GM18519 (cell line): ENCODE measurements around the gene C10orf71.

Source experiments
- ATAC-seq: cut with Tn5 transposase; IDR thresholded peaks from one replicate; pipeline ENCODE4 v1.9.1; 2021; ENCODE audit warnings: mild to moderate bottlenecking, moderate library complexity; ENCODE audit not compliant: unreplicated experiment, low FRiP score

C10orf71 gene

DNA sequence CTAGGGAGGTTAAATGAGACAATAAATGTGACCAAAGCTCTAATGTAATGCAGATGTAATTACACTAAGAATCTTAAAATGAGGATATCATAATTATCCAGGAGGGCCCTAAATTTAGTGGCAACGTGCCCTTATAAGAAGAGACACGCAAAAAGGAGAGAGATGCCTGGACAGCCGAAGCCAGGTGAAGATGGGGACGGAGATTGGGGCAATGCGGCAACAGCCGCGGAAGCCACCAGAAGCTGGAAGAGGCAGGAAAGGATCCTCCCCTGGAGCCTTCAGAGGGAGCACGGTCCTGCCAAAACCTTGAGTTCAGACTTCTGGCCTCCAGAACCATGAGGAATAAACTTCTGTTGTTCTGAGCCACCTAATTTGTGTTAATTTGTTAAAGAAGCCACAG, 25.3 kb upstream of the C10orf71 start:
- no peak for ATAC-seq

DNA sequence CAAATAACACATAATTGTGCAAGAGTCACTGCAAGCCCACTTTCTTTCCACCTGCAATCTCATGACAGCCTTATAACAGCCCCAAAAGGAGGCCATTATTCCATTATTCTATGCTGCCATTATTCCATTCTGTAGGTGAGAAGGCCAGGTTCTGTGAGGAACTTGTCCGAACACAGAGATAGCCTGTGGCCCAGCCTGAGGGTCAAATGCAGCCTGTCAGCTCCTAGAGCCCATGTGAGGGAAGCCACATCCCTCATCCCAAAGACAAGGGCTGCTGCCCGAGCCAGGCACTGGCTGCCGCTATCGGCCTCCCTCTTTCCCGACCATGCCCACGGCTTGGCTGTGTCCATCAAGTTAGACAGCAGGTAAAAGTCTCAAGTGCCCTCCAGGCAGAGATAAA, 24.1 kb upstream of the C10orf71 start:
- ATAC-seq: no peak

DNA sequence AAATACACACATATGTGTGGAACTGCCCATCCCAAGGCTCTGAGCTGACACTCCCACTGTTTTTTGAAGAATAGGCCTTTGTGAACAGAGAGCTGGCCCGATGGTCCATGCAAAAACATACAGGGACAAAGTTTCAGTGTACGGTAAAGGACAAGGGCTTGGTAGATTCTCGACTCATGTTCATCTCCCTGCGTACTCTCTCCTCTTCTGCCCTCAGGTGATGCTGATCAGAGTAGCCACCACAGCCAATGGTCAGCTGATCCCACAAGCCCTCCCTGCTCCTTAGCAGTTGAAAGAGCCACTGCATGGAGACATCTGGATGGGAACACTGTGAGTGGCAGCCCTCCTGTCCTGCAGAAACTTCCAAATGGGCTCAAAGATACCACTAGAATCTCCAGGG, 23.1 kb upstream of the C10orf71 start:
- ATAC-seq: no peak

DNA sequence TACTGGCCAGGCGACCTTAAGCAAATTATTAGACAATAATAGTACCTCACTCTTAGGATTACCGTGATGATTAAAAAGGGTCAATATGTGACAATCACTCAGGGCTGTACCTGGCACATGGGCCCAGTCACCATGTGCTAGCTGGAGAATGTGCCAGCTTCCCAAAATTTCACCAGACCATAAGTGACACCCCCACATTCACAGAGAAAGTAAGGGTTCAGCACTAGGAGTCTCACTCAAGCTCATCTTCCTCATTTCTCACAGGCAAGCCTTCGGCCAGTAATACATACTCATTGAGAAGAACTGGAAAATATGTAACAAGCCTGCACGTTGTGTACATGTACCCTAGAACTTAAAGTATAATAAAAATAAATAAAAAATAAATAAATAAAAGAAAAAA, 22.4 kb upstream of the C10orf71 start:
- no peak for ATAC-seq

DNA sequence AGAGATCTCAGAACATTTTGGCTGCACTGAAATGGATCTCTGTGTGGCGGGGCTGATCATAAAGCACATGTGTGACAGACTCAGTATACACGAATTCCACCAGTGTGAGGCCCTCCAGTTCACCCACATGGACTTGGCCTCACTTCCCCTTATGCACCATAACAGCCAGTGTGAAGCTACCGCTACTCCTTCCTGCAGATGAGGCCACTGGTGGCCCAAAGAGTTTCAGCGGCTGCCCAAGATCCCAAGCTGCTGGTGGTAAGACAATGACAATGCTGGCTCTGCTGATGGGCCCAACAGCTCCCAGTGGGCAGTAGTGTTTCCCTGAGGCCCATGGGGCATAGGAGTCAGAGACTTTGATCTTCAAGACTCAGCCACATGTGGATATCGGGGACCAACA, 21.0 kb upstream of the C10orf71 start:
- ATAC-seq: no peak

DNA sequence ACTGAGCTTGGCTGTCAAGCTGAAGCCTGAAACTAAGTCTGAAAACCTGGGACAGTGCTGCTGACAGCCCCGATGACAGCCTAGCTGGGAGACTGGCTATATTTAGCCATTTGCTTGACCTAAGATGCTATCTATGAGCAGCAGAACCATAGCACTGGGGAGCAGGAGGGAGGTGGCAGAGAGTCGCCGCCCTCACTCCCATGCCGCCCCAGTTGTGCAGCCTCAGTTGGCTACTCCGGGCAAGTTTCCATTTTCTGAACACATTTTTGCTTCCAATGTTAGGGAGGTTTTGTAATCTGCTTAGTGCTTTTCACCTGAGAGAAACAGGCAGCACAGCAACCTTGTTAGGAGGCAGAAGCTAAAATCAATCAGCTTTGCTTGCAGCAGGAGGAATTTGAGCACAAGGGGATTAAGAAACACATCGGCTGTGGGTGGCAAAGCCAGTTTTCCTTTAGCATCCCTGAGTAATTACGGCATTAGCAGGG, 20.4 kb upstream of the C10orf71 start:
- no peak for ATAC-seq

DNA sequence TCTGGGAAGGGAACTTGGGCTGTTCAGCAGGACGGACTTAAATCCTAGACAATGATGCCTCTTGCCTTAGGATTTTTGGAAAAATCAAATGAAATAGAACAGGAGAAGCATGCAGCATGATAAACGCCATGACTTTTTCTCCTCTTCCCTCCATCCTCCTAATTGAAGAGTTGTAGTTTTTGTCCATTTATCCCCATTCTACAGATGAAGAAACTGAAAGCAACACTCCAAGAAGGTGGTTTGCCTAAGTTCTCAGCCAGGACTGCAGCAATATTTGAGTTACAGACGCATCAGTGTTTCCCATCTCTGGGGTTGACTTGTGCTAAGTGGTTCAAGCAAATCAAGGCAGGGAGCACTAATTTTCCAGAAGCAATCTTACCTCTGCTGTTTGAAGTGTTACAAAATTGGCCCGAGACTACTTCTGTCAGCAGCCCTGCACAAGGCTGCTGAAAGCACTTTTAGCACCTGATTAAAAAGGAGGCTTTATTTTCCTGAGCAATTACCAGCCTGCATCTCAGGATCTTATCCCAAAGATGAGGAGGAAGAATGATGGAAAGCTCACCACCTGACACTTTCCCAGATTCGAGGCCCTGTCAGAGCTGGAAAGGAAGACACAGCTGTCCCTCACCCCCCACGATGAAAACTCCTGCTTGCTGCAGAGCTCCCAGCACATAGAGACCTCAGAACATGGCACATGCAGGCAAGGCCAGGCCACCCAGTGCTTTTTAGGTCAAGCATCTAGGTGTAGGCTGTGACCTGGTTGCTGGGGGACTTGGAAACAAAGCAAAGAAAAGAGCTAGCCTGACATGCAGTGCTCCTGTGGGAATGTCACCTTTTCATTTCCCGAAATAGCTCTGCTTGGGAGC, 19.7 kb upstream of the C10orf71 start:
- ATAC-seq: no peak

DNA sequence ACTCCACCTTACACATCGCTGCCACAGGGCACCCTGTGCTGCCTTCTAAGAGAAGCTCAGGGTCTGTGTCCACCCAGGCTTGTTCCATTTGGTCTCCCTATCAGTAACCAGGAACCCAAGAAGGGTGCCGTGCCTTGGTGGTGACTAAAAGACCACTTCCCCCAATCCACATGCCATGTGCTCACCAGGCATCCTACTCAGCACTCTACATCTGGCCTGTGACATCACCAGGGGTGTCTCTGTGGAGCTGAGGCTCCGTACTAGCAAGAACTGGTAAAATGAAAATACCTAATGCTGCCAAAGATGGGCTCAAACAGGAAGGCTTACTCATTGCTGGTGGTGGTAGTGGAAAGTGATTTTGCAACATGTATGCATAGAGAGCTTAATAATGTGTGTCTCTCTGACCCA, 19.0 kb upstream of the C10orf71 start:
- no peak for ATAC-seq

DNA sequence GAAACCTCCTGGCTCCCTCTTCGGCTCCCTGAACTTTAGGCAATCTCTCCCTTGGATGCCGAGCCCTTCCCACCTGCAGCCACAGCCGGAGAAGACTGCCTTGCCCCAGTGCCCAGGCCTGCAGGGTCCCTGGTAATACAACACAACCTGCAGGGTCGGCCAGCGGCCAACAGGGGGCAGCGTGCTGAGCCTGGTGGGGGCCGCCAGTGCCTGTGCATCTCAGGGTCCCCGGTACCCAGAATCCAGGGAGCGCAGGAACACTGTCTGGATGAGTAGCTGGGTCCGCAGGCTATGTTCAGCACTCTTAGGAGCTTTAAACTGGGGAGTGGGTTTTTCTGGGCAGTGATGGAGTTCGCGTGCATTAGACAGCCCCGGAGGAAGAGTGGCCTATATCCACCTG, 17.5 kb upstream of the C10orf71 start:
- no peak for ATAC-seq

DNA sequence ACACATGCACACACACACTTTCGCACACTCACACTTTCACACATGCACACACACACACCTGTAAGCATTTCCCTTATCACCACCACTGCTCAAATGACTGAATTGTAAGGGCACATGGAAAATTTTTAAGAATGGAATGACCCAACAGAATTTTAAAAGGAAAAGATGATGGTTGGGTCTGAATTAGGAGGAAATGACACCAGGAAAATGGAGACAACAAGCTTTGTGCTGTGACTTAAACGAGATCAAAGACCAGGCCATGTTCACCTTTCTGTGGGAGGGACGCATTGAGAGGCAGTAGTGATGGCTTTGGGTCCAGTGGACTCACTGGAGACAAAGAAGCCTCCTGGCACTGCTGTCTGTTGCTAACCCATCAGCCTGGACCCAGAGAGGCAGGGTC, 16.7 kb upstream of the C10orf71 start:
- no peak for ATAC-seq

DNA sequence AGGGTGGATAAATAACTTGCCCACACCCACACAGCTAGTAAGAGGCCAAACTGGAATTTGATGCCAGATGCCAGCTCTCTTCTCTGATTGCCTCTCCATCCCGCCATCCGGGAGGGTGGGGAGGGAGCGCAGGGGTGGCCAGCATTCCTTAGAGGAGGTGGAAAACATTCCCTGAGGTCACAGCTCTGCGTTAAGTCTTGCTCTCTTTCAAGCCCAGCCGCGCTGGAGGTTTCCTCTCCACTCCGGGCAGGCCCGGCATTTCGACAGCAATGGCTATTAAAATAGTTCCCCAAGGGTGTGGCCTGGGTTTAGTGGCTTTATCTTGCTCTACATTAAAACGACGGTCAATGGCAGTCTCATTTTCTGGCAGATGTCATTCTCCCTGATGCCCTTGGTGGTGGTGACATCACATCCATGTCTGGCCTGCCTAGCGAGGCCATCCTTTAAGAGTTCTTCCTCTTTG, 16.1 kb upstream of the C10orf71 start:
- ATAC-seq: no peak

DNA sequence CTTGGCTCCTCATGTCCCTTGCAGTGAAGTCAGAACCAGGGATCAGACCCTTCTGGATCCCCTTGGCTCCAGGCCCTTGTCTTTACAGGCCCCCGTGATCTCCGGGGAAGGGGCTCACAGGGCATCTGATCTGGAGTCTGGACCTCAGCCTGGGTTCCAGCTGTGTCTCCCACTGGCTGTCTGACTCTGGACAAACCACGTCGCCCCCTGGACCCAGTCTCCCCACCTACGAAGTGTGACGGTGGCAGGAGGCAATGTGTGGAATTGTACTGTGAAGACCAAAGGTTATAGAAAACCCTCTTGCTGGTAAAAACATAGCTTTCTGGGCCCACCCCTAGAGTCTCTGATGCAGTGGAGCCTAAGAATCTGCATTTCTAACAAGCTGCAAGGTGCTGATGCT, 15.5 kb upstream of the C10orf71 start:
- no peak for ATAC-seq

DNA sequence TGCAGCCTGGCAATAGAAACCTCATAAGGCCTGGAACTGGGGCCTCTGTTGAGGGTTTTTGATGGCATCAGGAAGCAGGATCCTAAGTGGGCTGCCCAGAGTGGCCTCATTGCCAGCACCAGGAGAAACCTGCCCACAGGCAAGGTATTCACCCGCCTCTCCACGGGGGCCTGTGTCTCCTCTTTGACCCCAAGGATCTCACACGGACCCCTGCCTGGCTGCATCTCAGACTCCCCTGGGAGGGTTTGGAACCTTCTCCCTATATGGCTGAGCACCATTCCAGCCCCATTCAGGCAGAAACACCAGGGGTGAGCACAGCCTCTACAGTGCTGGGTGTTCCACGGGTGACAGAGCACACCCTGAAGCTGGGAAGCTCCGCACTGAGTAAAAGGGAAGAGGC, 14.6 kb upstream of the C10orf71 start:
- ATAC-seq: no peak

DNA sequence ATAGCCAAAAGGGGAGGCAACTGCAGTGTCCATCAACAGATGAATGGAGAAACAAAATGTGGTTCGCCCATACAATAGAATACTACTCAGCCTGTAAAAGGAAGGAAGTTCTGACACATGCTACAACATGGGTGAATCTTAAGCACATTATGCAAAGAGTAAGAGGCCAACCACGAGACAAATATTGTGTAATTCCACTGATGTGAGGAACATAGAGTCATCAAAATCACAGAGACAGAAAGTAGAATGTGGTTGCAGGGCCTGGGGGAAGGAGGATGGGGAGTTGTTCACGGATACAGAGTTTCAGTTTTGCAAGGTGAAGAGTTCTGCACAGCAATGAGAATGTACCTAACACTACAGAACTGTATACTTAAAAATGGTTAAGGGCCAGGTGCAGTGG, 13.7 kb upstream of the C10orf71 start:
- ATAC-seq: no peak

DNA sequence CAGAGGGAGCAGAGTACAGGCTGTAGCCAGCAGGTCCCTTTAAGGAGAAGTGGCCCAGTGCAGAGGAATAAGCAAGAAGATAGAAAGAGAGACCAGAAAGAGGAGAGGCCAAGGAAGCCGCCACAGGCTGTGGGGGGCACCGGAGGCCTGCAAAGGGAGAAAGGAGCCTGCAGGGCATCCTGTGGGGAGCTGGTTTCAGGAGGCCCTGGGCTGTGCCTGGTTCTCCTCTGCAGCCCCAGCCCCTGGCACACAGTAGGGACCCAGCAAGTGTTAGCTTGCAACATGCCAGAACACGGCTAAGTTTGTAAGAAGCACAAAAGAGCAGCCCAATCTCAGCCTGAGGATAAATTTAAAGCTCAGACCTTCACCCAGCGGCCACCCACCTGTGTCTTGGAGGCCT, 12.3 kb upstream of the C10orf71 start:
- no peak for ATAC-seq

DNA sequence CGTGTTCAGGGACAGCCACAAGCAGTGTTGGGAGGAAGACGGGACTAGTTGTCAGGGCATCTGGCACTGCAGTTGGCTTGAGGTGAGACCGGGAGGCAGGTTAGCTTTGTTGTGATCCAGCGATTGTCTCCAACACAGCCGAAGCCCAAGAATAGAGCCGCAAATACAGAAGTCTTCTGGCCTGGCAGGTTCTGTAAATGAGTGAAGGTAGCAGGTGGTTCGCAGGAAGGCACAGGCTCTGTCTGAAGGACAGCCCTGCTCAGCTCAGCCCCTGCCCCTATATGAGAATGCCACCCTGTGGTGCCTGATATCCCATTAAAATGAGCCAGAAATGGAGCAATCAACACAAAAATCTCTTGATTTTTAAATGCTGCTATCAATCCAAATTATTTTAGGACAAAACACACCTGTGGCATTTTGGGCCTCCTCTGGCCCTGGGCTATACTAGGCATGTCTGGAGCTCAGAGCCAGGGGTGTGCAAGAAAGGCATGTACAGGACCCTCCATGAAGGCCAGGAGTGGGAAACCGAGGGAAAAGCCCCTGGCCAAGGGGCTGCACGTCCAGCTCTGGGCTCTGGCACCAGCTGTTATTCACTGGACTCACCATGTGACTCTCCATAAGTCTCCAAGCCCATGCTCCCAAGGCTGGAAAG, 11.2 kb upstream of the C10orf71 start:
- ATAC-seq: no peak

DNA sequence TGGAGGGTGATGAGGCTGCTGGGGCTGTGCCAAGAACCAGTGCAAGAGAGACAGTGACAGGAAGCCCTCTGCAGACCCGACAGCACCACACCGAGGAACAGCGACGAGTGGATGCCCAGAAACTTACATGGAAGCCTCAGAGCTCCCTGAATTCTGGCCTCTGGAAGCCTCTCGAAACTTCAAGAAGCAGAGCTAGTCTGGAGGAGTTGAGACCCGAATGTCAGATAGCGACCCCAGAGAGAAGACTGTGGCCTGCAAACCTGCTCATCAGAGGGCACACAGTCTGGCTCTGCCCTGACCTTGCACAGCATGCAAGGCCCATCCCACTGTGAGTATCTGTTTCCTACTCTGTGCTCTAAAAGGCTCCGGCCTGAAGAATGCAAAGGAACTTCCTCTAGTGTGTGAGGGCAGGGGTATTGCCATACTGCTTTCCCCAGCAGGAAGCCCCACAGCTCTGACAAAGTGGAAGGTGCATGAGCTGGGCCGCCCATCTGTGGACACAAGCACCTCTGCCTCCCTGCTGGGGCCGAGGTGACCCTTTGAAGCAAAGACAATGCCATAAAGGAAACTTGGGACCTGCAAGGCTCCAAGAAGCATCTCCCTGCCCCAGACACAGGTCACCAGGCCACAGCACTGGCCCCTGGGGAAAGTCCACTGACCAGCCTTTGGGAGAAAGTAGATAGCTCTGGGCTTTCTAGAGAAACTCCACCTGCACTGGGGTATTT, 10.5 kb upstream of the C10orf71 start:
- no peak for ATAC-seq

DNA sequence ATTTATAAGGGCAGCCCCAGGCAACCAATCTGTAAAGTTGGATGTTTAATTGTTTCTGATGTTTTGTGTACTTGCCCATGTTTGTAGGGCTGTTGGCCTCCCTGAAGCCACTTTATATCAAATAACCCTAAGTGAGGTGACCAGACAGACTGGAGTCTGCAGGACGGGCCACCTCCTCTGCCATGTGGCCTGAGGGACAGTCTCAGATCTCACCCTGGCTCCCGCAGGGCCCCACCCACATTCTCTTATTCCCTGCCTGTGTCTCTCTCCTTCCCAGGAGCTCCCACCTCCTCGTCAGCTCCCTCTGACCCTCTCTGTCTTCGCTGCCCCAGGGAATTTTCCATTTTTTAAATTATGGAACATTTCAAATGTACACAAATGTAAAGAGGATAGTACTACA, 9.5 kb upstream of the C10orf71 start:
- ATAC-seq: no peak

DNA sequence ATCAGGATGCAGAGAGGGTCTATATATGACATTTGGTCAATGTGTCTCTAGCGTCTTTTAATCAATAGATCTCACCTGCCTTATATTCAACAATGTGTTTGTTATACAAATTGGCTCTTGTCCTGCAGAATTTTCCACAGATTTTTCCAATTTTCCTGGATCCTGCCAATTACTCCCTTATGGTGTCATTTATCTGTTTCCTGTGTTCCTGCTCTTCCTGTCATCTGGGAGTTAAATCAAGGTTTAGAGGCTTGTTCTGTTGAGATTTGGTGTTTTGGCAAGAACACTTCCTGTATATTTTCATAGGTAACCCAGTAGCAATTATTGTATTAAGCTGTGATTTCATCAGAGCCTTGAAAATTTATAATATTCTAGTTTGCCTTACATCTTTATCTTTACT, 8.8 kb upstream of the C10orf71 start:
- no peak for ATAC-seq

DNA sequence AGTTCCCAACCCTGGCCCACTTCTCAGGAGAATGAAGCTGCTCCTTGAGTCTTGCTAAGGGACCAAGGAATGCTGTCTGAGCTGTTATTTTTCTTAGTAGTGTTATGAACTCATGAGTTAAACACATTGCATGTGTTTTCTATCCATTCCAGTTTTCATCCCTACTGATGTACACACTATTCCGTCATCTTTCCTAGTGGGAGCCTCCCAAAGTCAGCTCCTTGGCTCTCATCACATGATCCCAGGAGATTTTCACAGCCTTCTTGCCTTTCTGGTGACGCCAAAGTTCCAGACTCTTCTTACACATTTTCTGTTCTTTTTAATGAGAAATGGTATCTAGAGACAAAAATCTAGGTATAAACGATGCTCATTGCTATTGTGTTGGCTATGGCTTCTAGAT, 8.4 kb upstream of the C10orf71 start:
- ATAC-seq: no peak

DNA sequence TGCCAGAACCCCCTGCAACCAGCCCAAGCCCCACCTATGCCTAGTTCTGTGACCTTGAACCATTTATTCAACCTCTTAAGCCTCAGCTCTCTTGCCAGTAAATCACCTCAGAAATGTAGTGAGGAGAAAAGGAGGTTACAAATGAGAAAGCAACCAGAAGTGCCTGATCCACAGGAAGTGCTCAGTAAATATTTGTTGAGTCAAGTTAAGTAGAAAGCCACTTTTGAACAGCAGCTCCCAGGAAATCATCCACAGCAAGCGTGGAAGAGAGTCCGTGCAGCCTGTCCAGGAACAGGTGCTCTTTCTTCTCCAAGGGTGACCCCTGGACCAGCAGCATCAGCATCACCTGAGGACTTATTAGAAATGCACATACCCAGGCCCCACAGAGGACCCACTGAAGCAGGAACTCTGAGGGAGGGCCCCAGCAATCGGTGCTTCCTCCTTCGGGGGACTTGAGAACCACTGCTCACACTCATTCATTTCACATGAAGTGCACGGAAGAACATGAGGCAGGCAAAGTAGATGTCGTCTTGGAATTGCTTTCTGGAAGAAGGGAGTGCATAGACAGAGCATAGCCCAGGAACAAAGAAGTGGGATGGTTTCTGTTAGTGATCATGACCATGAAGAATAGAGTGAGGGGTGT, 6.3 kb upstream of the C10orf71 start:
- no peak for ATAC-seq
